HFFc6 (cell line): ENCODE measurements around the gene MBOAT1. TPM values are rescaled to one million over a fixed set of nuclear protein-coding genes. Genes with fewer than 3 reads are reported as not detected.
A peak's percentile ranks its signal among the peaks of the same experiment; 100 is the strongest.

Source experiments
- DNase-seq: peaks from one replicate; pipeline ENCODE4 v3.0.0-alpha.2; 2018
- H3K27ac Mint-ChIP-seq: 2 replicates; pipeline ENCODE4 v1.8.0; 2020; ENCODE audit warnings: mild to moderate bottlenecking, mixed read lengths
- H3K27me3 Mint-ChIP-seq: 2 replicates; pipeline ENCODE4 v1.8.0; 2021; ENCODE audit warnings: mild to moderate bottlenecking, moderate library complexity, mixed read lengths; ENCODE audit not compliant: insufficient read depth
- H3K36me3 Mint-ChIP-seq: 2 replicates; pipeline ENCODE4 v1.8.0; 2021; ENCODE audit warnings: low read depth, mixed read lengths
- H3K4me1 Mint-ChIP-seq: 2 replicates; pipeline ENCODE4 v1.8.0; 2020; ENCODE audit warnings: low read depth, mixed read lengths
- H3K4me3 Mint-ChIP-seq: 2 replicates; pipeline ENCODE4 v1.8.0; 2020; ENCODE audit warnings: mild to moderate bottlenecking, moderate library complexity, mixed read lengths
- H3K9me3 Mint-ChIP-seq: 2 replicates; pipeline ENCODE4 v1.8.0; 2020; ENCODE audit warnings: mild to moderate bottlenecking, mixed read lengths
- total RNA-seq, 6 experiments: library from RNA; stranded (reverse); fragmentation: NEBNext Ultra II Directional; extraction: Animal tissue kit (Norgen Biotek cat#: 25700); gene quantifications; 2 replicates in 1 of 6; 3 replicates in 5 of 6; pipeline ENCODE4 v1.2.3, GENCODE V29; 2021
- TF ChIP-seq, protein P1 (sequence below): fragments of 200-600 bp; sonication (generic); IDR thresholded peaks from 2 replicates; pipeline ENCODE4 v1.5.0; 2021; ENCODE audit warnings: antibody characterized with exemption, mild to moderate bottlenecking

Gene MBOAT1
- total RNA-seq, 6 experiments from 2014 or later = 5.4 to 7.7 (median 6.1) TPM

GRCh38 chr6:20134613-20135012, 77.7 kb downstream of the MBOAT1 start:
- Mint-ChIP-seq H3K27me3 (no peaks in the 10 kb centered on the region), H3K9me3 (no peaks in the 10 kb centered on the region), H3K4me3 (no peak overlapping the region), H3K36me3 (peaks cover 4% of the 10 kb centered on the region; the same call in 1 of the 2 replicates), H3K27ac (no peak overlapping the region), H3K4me1 (peaks cover 8% of the 10 kb centered on the region; the same call in 1 of the 2 replicates)
- TF ChIP-seq, protein P1, sequence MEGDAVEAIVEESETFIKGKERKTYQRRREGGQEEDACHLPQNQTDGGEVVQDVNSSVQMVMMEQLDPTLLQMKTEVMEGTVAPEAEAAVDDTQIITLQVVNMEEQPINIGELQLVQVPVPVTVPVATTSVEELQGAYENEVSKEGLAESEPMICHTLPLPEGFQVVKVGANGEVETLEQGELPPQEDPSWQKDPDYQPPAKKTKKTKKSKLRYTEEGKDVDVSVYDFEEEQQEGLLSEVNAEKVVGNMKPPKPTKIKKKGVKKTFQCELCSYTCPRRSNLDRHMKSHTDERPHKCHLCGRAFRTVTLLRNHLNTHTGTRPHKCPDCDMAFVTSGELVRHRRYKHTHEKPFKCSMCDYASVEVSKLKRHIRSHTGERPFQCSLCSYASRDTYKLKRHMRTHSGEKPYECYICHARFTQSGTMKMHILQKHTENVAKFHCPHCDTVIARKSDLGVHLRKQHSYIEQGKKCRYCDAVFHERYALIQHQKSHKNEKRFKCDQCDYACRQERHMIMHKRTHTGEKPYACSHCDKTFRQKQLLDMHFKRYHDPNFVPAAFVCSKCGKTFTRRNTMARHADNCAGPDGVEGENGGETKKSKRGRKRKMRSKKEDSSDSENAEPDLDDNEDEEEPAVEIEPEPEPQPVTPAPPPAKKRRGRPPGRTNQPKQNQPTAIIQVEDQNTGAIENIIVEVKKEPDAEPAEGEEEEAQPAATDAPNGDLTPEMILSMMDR = no peak
- DNase-seq = no peak

DNA sequence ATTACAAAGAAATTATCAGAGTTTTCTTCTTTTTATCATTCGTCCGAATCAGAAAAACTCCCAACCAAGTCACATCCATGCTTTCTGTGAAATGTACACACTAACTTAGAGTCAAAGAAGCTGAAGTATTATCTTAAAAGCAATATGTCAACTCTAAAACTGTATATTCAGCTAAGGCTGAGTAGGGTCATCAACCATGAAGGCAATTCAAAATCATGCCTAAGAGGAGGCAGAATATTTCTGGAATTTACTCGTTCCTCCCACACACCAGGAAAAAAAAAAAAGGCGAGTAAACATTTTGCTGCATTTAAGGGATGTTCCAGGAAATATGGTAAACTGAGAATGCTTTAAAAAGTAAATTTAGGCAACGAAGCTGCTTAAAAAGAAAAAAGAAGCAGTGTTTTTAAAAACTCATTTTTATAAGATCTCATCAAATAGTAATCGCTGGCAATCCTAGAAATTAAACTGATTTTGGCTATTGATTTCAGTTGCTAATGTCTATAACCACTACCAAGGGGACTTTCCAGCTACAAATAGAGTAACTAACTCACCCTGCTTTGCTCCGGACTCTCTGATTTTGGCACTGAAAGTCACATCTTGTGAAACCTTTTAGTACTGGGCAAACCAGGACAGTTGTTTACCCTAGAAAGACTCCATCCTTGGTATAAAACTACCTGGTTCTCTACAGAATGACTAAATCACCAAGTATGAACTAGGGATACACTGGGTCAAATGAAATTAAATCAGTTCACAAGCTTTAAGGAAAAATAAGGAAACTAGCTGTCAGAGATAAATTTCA, 82.8 kb downstream of the MBOAT1 start:
- Mint-ChIP-seq H3K36me3 (peaks cover 3% of the 10 kb centered on the region; the same call in 1 of the 2 replicates), H3K27ac (no peak overlapping the region), H3K4me1 (no peaks in the 10 kb centered on the region; the same call in 1 of the 2 replicates), H3K27me3 (no peaks in the 10 kb centered on the region), H3K4me3 (no peak overlapping the region), H3K9me3 (no peaks in the 10 kb centered on the region)
- DNase-seq = no peak
- TF ChIP-seq, protein P1 = no peak

DNA sequence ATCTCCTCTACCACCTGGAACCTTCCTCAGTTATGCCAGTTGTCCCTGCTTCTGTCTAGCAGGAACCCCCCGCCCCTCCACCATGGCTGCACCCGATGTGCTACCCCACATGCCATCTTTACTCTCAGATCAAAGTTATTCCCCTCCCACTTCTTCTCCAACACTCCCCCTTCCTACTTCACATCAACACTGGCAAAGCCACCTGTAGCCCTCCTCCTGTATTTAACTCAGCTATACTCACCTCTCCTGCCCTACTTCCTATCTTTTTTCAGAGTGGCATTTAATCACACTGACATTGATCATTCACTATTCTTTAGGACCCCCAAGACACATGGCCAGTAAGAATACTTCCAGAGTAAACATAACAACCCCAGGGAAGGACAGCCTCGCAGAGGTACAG, 84.3 kb downstream of the MBOAT1 start:
- TF ChIP-seq, protein P1 = no peak
- Mint-ChIP-seq H3K4me1 (no peaks in the 10 kb centered on the region; the same call in 1 of the 2 replicates), H3K36me3 (peaks cover 3% of the 10 kb centered on the region), H3K9me3 (no peaks in the 10 kb centered on the region), H3K4me3 (no peak overlapping the region), H3K27me3 (no peaks in the 10 kb centered on the region), H3K27ac (no peak overlapping the region)
- DNase-seq = no peak

DNA sequence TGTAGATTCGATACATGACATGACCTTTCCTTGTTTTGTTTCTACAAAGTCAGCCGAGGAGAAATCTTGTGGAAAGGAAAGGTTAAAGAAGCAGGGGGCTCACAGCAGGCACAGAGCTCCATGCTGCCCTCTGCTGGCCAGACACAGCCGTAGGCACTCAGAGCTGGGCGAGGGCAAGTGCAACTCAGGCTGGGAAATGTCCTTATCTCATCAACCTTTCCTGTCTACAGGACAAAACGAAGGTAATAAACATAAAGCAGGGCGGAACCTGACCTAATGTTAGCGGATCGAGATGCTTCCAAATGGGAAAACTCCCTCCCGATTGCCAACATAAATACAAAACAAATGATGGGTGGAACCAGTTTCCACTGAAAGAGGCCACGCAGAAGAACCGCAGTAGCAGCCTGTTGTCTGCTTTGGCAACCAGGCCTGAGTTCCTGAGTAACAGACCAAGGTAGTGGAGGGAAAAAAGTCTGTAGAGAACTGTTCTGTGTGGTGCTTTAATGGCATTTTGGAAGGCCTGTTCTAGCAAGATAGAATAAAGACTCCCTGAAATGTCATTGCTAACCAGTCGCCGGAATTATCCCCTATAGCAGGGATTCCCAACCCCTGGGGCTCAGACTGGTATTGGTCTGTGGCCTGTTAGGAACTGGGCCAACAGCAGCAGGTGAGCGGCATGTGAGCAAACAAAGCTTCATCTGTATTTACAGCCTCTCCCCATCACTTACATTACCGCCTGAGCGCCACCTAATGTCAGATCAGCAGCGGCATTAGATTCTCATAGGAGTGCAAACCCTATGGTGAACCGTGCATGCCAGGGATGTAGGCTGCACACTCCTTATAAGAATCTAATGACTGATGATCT, 85.2 kb downstream of the MBOAT1 start:
- DNase-seq = peak; percentile 24
- H3K9me3 Mint-ChIP-seq = no peaks in the 10 kb centered on the region
- H3K36me3 Mint-ChIP-seq = peaks cover 3% of the 10 kb centered on the region
- H3K27me3 Mint-ChIP-seq = no peaks in the 10 kb centered on the region
- TF ChIP-seq, protein P1 = peak; percentile 94
- H3K27ac Mint-ChIP-seq = peak overlapping the region; percentile 10; the same call in 1 of the 2 replicates
- H3K4me1 Mint-ChIP-seq = no peaks in the 10 kb centered on the region; the same call in 1 of the 2 replicates
- no peak overlapping the region for H3K4me3 Mint-ChIP-seq

GRCh38 chr6:20126102-20126752, 86.0 kb downstream of the MBOAT1 start:
- TF ChIP-seq, protein P1 = no peak
- no peaks in the 10 kb centered on the region for H3K9me3 Mint-ChIP-seq
- no peak overlapping the region for H3K4me3 Mint-ChIP-seq
- H3K36me3 Mint-ChIP-seq = peaks cover 3% of the 10 kb centered on the region
- no peaks in the 10 kb centered on the region; the same call in 1 of the 2 replicates for H3K4me1 Mint-ChIP-seq
- no peak overlapping the region for H3K27ac Mint-ChIP-seq
- no peaks in the 10 kb centered on the region for H3K27me3 Mint-ChIP-seq
- DNase-seq = no peak
